HAP-1 (cell line): ENCODE results near the gene RPAP2.
"Not testable (repeated sequence)": the region's sequence is repeated elsewhere in the genome, so short reads cannot be mapped to it uniquely, and the experiment has no call there.

Source experiments
- DNase-seq, 2 experiments: peaks; one replicate each; pipeline ENCODE4 v3.0.0-alpha.2; 2016 to 2020; ENCODE audit warnings: low spot score in 2 of 2
- H3K27me3 ChIP-seq: fragments of 250-450 bp; sonication (Bioruptor Pico); 2 replicates; pipeline ENCODE4 v1.5.1; 2020; ENCODE audit warnings: low read depth, mild to moderate bottlenecking, moderate library complexity
- H3K36me3 ChIP-seq: fragments of 250-450 bp; sonication (Bioruptor Pico); replicated peaks from 2 replicates; pipeline ENCODE4 v1.5.1; 2020; ENCODE audit warnings: mild to moderate bottlenecking
- H3K4me1 ChIP-seq: fragments of 250-450 bp; sonication (Bioruptor Pico); 2 replicates; pipeline ENCODE4 v1.5.1; 2020; ENCODE audit warnings: mild to moderate bottlenecking
- H3K4me3 ChIP-seq: fragments of 250-450 bp; sonication (Bioruptor Pico); 2 replicates; pipeline ENCODE4 v1.5.1; 2020; ENCODE audit warnings: mild to moderate bottlenecking, moderate library complexity
- H3K9me3 ChIP-seq: fragments of 250-450 bp; sonication (Bioruptor Pico); 2 replicates; pipeline ENCODE4 v1.5.1; 2020; ENCODE audit warnings: mild to moderate bottlenecking, moderate library complexity
- in situ Hi-C: fragments of 300-500 bp; cut with MboI; formaldehyde crosslinking; loops from 3 replicates; pipeline ENCODE4 v1.14.3; 2020; ENCODE audit warnings: low sequenced_read_pairs, inconsistent platforms, mixed read lengths

RPAP2 gene

DNA sequence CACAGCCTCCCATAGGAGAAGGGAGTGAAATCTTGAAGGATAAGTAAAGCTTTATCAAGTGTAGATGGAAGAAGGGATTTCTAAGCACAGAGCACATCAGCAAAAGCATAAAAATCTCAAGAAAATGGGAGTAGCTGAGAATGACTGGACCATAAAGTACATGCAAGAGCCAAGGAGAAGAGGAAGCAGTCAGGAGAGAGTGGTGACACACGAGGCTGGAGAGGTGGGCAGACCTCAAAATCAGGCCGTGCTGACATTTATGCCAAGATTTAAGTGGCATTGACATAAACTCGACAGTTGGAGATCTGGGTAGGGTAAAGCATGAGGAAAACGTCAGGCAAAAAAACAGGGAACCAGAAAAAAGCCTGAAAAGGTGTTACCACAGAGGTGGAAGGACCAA is 125.5 kb downstream of the RPAP2 start:
- no peak overlapping the region for H3K4me3 ChIP-seq
- H3K27me3 ChIP-seq: no peaks in the 10 kb centered on the region
- in situ Hi-C loops: no loop called here
- no peak for DNase-seq
- no peaks in the 10 kb centered on the region for H3K4me1 ChIP-seq
- no peaks in the 10 kb centered on the region for H3K9me3 ChIP-seq
- no peaks in the 10 kb centered on the region for H3K36me3 ChIP-seq

DNA sequence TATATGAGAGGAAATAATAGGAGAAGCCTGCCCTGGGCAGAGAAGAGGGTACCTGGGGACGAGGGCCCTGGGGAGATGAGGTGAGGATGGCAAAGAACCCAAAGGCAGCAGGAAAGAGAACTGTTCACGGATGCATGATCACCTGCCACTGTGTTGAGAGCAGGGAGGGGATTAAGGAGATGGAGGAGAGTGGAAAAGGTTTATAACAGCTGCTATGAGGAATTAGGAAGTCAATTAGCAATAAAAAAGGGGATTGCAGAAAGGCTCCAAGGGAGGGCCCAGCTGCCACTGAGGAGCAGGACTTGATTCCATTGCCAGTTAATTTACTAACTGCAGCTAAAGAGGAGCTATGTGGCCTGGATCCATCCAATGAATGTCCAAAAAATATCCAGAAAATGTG is 126.8 kb downstream of the RPAP2 start:
- no peaks in the 10 kb centered on the region for H3K27me3 ChIP-seq
- H3K4me3 ChIP-seq: no peak overlapping the region
- H3K9me3 ChIP-seq: no peaks in the 10 kb centered on the region
- in situ Hi-C loops: no loop called here
- no peaks in the 10 kb centered on the region for H3K36me3 ChIP-seq
- H3K4me1 ChIP-seq: no peaks in the 10 kb centered on the region
- peak in 1 of 2 experiments; percentile 14 for DNase-seq

- H3K27me3 ChIP-seq: no peaks in the 10 kb centered on the region
Observed at GRCh38 chr1:92430030-92430429, 131.2 kb downstream of the RPAP2 start.

GRCh38 chr1:92434572-92434971 is 135.7 kb downstream of the RPAP2 start:
- H3K4me1 ChIP-seq, in situ Hi-C loops, H3K27me3 ChIP-seq, DNase-seq, H3K4me3 ChIP-seq, H3K9me3 ChIP-seq, H3K36me3 ChIP-seq: not testable (repeated sequence)

More at GRCh38 chr1:92430030-92430429, 131.2 kb downstream of the RPAP2 start:
- DNase-seq: no peak
- Histone ChIP-seq H3K36me3 (no peaks in the 10 kb centered on the region), H3K4me3 (no peak overlapping the region), H3K4me1 (no peaks in the 10 kb centered on the region), H3K9me3 (no peaks in the 10 kb centered on the region)
- in situ Hi-C loops: no loop called here

DNA sequence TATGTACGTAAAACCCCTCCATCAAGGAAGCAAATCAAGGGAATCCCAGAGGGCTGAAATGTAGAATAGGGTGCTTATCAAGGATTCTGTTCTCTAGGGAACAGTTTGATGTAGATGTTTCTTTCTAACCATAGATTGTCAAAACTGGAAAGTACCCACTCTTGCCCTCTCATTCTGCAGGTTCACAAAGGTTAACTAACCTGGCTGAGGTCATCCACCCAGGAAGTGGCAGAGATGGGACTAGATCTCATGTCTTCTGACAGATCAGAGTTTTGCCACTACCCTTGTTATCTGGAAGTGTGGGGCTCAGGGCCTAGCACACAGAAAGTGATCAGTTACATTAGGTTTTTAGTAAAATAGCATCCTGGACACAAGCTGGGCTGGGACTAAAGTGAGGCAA is 140.4 kb downstream of the RPAP2 start:
- Histone ChIP-seq H3K27me3 (no peaks in the 10 kb centered on the region), H3K4me1 (no peaks in the 10 kb centered on the region), H3K36me3 (no peaks in the 10 kb centered on the region), H3K4me3 (no peak overlapping the region), H3K9me3 (no peaks in the 10 kb centered on the region; the same call in 1 of the 2 replicates)
- DNase-seq: no peak
- in situ Hi-C loops: no loop called here

- H3K36me3 ChIP-seq: no peaks in the 10 kb centered on the region
- in situ Hi-C loops: no loop called here
- DNase-seq: no peak
- H3K4me1 ChIP-seq: no peaks in the 10 kb centered on the region
- no peaks in the 10 kb centered on the region for H3K27me3 ChIP-seq
- no peaks in the 10 kb centered on the region for H3K9me3 ChIP-seq
- no peak overlapping the region for H3K4me3 ChIP-seq
Observed at GRCh38 chr1:92441316-92441696, 142.4 kb downstream of the RPAP2 start.

- Histone ChIP-seq H3K4me1 (no peaks in the 10 kb centered on the region), H3K4me3 (no peak overlapping the region), H3K36me3 (no peaks in the 10 kb centered on the region), H3K27me3 (no peaks in the 10 kb centered on the region), H3K9me3 (no peaks in the 10 kb centered on the region)
- DNase-seq: no peak
- in situ Hi-C loops: no loop called here
Observed at GRCh38 chr1:92441697-92442342, 143.0 kb downstream of the RPAP2 start.

DNA sequence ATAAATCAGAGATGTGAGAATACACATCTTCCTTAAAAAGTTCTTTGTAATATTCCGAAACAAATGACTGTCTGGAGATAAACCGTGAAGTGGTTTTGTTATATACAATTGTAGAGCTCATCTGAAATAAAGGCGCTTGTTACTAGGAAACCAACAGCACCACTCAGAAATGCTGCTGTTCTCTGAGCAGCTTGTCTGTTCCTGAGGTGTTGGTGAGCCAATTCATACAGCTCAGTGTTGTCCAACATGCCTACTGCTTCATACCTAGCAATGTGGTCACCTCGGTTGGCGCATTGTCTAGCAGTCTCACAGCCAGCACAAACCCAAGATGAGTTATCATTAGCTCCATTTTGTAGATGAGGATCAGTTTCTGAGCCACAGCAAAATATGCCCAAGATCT is 143.5 kb downstream of the RPAP2 start:
- Histone ChIP-seq H3K4me3 (no peak overlapping the region), H3K36me3 (no peaks in the 10 kb centered on the region), H3K27me3 (no peaks in the 10 kb centered on the region), H3K9me3 (no peaks in the 10 kb centered on the region), H3K4me1 (no peaks in the 10 kb centered on the region)
- no peak for DNase-seq
- in situ Hi-C loops: no loop called here

DNA sequence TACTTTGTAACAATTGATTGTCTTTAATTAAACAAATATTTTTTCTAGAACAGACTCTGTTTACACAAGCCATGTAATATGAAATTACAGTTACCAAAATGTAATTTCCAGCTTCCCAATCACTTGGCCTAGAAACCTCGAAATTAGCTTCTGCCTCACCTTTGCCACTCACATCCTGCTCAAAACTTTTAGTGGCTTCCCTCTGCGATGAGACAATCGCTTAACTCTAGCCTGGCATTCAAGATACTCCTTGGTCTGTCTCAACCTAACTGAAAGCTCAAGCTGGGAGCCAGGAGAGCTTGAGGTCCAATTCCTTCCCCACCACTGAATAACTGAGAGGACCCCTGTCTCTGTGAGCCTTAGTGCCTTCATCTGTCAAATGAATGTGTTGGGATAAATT is 145.0 kb downstream of the RPAP2 start:
- no peak for DNase-seq
- H3K9me3 ChIP-seq: no peaks in the 10 kb centered on the region
- no peaks in the 10 kb centered on the region for H3K27me3 ChIP-seq
- H3K4me3 ChIP-seq: no peak overlapping the region
- in situ Hi-C loops: no loop called here
- H3K36me3 ChIP-seq: no peaks in the 10 kb centered on the region
- no peaks in the 10 kb centered on the region for H3K4me1 ChIP-seq

DNA sequence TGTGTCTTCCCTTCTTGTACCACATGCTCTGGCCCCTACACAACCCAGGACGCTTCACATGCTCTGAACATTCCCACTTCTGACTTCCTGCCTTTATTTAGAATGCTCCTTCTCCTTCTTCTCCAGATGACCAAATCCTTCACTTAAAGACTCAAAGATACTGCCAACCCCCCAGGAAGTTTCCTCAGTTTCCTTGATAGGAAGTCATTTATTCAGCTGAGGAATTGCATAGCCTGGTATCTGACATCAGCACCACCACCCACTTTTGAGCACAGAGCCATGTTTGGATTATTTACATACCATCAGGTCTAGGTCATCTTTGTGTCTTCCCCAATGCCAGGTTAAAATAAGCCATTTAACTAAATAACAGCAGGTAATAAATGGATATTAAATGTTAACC is 145.5 kb downstream of the RPAP2 start:
- Histone ChIP-seq H3K4me1 (no peaks in the 10 kb centered on the region), H3K27me3 (no peaks in the 10 kb centered on the region), H3K9me3 (no peaks in the 10 kb centered on the region), H3K36me3 (no peaks in the 10 kb centered on the region), H3K4me3 (no peak overlapping the region)
- no peak for DNase-seq
- in situ Hi-C loops: no loop called here

DNA sequence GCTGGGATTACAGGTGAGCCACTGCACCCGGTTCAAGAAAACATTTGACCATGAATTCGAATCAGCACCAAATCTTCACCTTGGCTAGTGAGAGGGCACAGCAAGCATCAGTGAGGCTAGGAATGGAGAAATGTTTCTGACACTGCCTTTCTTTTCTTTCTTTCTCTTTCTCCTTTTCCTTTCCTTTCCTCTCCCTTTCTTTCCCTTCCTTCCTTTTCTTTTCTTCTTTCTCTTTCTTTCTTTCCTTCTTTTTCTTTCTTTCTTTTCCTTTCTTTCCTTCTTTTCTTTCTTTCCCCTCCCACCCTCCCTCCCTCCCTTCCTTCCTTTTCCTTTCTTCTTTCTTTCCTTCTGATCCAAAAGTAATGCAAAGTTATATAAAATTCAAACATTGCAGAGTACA is 147.0 kb downstream of the RPAP2 start:
- DNase-seq: no peak
- in situ Hi-C loops: no loop called here
- Histone ChIP-seq H3K4me1 (no peaks in the 10 kb centered on the region), H3K36me3 (no peaks in the 10 kb centered on the region), H3K4me3 (no peak overlapping the region), H3K27me3 (no peaks in the 10 kb centered on the region), H3K9me3 (no peaks in the 10 kb centered on the region)

DNA sequence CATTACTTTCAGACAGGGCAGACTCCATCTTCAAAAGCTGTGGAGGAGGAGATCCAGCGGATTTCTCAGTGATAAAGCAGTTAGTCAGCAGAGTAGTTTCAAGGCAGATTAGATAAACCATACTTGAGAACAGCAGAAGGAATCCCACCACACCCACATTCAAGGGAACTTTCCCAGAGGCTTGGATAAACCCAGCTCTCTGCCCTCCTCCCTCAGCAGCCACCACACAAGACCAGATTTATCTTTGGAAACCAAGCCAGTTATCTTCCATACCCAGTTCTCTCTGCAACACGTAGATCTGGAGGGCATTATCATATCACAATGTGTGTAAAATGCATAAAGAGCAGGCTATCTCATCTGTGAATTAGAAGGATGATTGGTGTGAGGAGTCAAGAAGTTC is 147.7 kb downstream of the RPAP2 start:
- H3K4me3 ChIP-seq: no peak overlapping the region
- H3K4me1 ChIP-seq: no peaks in the 10 kb centered on the region
- DNase-seq: no peak
- H3K9me3 ChIP-seq: no peaks in the 10 kb centered on the region
- H3K36me3 ChIP-seq: no peaks in the 10 kb centered on the region
- in situ Hi-C loops: no loop called here
- H3K27me3 ChIP-seq: no peaks in the 10 kb centered on the region

- H3K9me3 ChIP-seq: no peaks in the 10 kb centered on the region
- in situ Hi-C loops: no loop called here
- H3K4me3 ChIP-seq: no peak overlapping the region
- no peak for DNase-seq
- no peaks in the 10 kb centered on the region for H3K36me3 ChIP-seq
- H3K4me1 ChIP-seq: no peaks in the 10 kb centered on the region
- no peaks in the 10 kb centered on the region for H3K27me3 ChIP-seq
Observed at GRCh38 chr1:92447033-92447681, 148.3 kb downstream of the RPAP2 start.

DNA sequence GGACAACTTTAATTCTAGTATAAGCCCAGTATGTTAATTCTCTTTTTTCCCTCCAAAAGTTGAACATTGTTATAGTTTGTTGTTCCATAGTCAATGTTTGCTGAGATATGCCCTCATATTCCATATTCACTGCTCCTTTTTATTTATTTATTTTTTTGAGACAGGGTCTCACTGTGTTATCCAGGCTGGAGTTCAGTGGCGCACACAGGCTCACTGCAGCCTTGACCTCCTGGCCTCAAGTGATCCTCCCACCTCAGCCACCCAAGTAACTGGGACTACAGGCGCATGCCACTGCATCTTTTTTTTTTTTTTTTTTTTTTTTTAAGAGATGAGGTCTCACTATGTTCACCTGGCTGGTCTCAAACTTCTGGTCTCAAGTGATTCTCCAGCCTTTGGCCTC is 149.1 kb downstream of the RPAP2 start:
- Histone ChIP-seq H3K4me3 (no peak overlapping the region), H3K36me3 (no peaks in the 10 kb centered on the region), H3K27me3 (no peaks in the 10 kb centered on the region), H3K4me1 (no peaks in the 10 kb centered on the region), H3K9me3 (no peaks in the 10 kb centered on the region)
- no peak for DNase-seq
- in situ Hi-C loops: no loop called here
